Ovary (tissue), 9 donors: ENCODE measurements around the gene TBPL1. TPM values are rescaled to one million over a fixed set of nuclear protein-coding genes. Genes with fewer than 3 reads are reported as not detected.
A peak's percentile ranks its signal among the peaks of the same experiment; 100 is the strongest.
"Not testable (repeated sequence)": the region's sequence is repeated elsewhere in the genome, so short reads cannot be mapped to it uniquely, and the experiment has no call there.

Experiments used
- DNase-seq, 5 donors: peaks; one replicate each; pipeline ENCODE4 v3.0.0-alpha.2; 2019 to 2020
- H3K27ac ChIP-seq, 2 donors: fragments of 200-600 bp; one replicate each; pipeline versions ENCODE4 v1.5.1 to v1.8.0; 2019 to 2022
- H3K27me3 ChIP-seq: fragments of 200-600 bp; one replicate; pipeline ENCODE4 v1.8.0; 2022
- H3K36me3 ChIP-seq: fragments of 200-600 bp; sonication (generic); one replicate; pipeline ENCODE4 v1.5.1; 2019
- H3K4me1 ChIP-seq: one replicate; pipeline ENCODE4 v1.8.1; 2013; ENCODE audit warnings: mild to moderate bottlenecking, moderate library complexity; ENCODE audit not compliant: insufficient read depth
- H3K4me3 ChIP-seq: fragments of 200-600 bp; sonication (generic); one replicate; pipeline ENCODE4 v1.5.1; 2017
- H3K9me3 ChIP-seq, 2 donors: fragments of 200-600 bp in 1 of 2; sonication (generic) in 1 of 2; one replicate each; pipeline versions ENCODE4 v1.5.1 to v1.8.1; 2013 to 2019; ENCODE audit warnings: mild to moderate bottlenecking in 1 of 2, moderate library complexity in 1 of 2
- CTCF ChIP-seq, 3 donors: fragments of 450-650 bp in 2 of 3; fragments of 200-600 bp in 1 of 3; IDR thresholded peaks; one replicate each; pipeline versions ENCODE4 v1.5.1 to v1.8.0; 2016 to 2022; ENCODE audit warnings: antibody characterized with exemption in 3 of 3, mild to moderate bottlenecking in 1 of 3
- EP300 ChIP-seq: sonication (generic); formaldehyde crosslinking; IDR thresholded peaks from one replicate; pipeline ENCODE4 v1.6.1; 2017; ENCODE audit warnings: antibody characterized with exemption
- POLR2A ChIP-seq: fragments of 450-650 bp; IDR thresholded peaks from one replicate; pipeline ENCODE4 v1.6.1; 2017; ENCODE audit warnings: antibody characterized with exemption, mild to moderate bottlenecking, moderate library complexity
- whole genome bisulfite sequencing, 3 donors: extraction: QIAGEN DNeasy Blood & Tissue Kit in 1 of 3; methylation state at CpG; one replicate each; pipeline versions ENCODE4 v1.1.5 to v1.1.7; 2013 to 2017; 5-methylcytosine and 5-hydroxymethylcytosine counted together
- intact Hi-C, 4 donors: fragments of 100-400 bp; cut with DNase I; formaldehyde crosslinking; loops; one replicate each; pipeline versions ENCODE4 v1.11.0 to v1.15.1; 2022 to 2023
- polyA plus RNA-seq, 2 donors: library from polyadenylated mRNA; stranded (reverse); fragments of 200-250 nt in 1 of 2; fragments of 350-450 nt in 1 of 2; fragmentation: Illumina TruSeq in 1 of 2; extraction: RNeasy Lipid Tissue Mini Kit (QIAGEN cat#74804) in 1 of 2; gene quantifications; one replicate each; pipeline ENCODE4 v1.2.3, GENCODE V29; 2013 to 2014
- total RNA-seq, 7 donors: library from RNA; depleted of rRNA in 2 of 7; stranded (reverse); fragments of >200 nt in 2 of 7; fragmentation: NEBNext Ultra II Directional in 3 of 7; extraction: Animal tissue kit (Norgen Biotek cat#: 25700) in 3 of 7; gene quantifications; one replicate each; pipeline versions ENCODE4 v1.1.0 to v1.2.4, GENCODE V29; 2016 to 2023
- donor health status: DM: no; HTN: no; CAD: no; lungs with moderate emphysema.
- donor health status: DM: no; HTN: no; CAD: no.
- donor health status: Bipolar disorder and iron deficiency.
- donor health status: DM: yes; HTN: yes; CAD: no.
- donor health status: DM: no; HTN: no; CAD: no.
- donor health status: DM: yes; HTN: yes; CAD: no.

The TBPL1 gene
- total and polyA plus RNA-seq, 9 donors: 13.3 to 25.2 (median 18.6) TPM

DNA sequence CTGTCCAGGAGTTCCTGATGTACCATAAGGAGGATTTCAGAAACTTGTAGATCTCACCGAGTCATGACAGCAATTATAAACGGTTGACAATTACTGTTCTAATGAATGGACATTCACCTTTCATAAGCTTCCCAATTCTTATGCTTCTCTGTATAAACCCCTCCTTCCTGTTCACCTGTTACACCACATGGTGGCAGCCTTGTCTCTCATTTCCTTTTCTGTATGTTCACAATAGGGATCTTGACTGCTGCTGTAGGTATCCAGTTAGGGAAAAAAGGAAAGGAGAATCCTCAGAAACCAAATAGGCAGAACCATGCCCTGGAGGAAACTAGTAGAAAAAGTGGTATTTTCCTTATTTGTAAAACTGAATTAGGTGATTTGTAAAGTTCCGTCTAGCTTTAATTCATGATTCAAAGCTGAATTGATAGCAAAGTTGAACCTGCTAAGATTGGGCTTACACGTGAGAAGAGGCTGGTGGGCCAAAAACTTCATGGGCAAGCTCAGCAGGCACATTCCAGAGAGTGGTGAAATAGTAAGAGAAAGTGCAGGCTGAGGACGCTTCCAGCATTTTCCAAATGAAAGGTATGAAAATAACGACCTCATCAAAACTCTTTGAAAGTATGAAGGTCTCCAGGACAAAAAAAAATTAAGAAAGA lies 29.0 kb upstream of the TBPL1 start:
- 26 to 43% (median 29%) methylated on average over 6 of the region's 6 CpGs for WGBS, 3 donors
- no peak overlapping the region for H3K4me3 ChIP-seq
- no peak for TF ChIP-seq EP300
- peak; percentile 57 to 91 (median 84) for TF ChIP-seq CTCF (IDR thresholded peaks at IDR 0.05)
- no peak for TF ChIP-seq POLR2A
- H3K4me1 ChIP-seq: no peaks in the 10 kb centered on the region
- no peak overlapping the region for H3K27ac ChIP-seq
- no peaks in the 10 kb centered on the region for H3K36me3 ChIP-seq
- H3K9me3 ChIP-seq: no peaks in the 10 kb centered on the region
- no peaks in the 10 kb centered on the region for H3K27me3 ChIP-seq
- peak; percentile 51 to 82 (median 58) for DNase-seq
- intact Hi-C loops: loop anchor here (5.0 to 10.0 kb wide), 4 partner anchors 51 to 173 kb away; no protein-coding TSS in a partner anchor

DNA sequence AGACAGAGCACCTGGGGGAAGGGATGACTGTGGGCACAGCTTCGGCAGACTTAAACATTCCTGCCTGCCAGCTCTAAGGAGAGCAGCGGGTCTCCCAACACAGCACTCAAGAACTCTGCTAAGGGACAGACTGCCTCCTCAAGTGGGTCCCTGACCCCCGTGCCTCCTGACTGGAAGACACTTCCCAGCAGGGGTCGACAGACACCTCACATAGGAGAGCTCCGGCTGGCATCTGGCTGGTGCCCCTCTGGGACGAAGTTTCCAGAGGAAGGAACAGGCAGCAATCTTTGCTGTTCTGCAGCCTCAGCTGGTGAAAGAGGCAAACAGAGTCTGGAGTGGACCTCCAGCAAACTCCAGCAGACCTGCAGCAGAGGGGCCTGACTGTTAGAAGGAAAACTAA lies 21.8 kb upstream of the TBPL1 start:
- WGBS, 3 donors: 78 to 92% (median 85%) methylated on average over 6 of the region's 6 CpGs
- H3K27ac ChIP-seq, DNase-seq, H3K4me1 ChIP-seq, H3K27me3 ChIP-seq, H3K9me3 ChIP-seq, H3K4me3 ChIP-seq, H3K36me3 ChIP-seq: not testable (repeated sequence)
- intact Hi-C loops: loop anchor here in 1 of 4 donors (10.0 kb wide), 1 partner anchor 746 kb away; no protein-coding TSS in a partner anchor

- WGBS, 3 donors: 90 to 93% (median 92%) methylated on average over 3 of the region's 3 CpGs
- H3K27me3 ChIP-seq, DNase-seq, H3K27ac ChIP-seq, H3K9me3 ChIP-seq, H3K4me3 ChIP-seq, H3K36me3 ChIP-seq, H3K4me1 ChIP-seq: not testable (repeated sequence)
- intact Hi-C loops: loop anchor here in 1 of 4 donors (10.0 kb wide), 1 partner anchor 752 kb away; no protein-coding TSS in a partner anchor
Measured at GRCh38 chr6:133936352-133936751, 16.7 kb upstream of the TBPL1 start.

DNA sequence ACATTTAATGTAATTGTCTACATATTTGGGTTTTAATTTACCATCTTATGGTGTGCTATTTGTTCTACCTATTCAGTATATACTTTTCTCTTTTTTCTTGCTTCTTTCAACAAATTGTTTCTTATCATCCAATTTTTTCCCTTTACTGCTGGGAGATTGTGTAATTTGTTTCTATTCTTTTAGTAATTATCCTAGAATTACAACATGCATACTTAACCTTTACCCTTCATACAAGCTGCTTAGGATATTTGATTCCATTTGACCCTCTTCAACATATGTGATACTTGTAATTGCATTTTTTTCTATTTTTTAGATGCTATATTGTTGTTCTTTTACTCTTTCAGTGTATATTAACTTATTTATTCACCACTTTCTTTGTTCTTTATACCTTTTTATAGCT lies 15.1 kb upstream of the TBPL1 start:
- no peak for TF ChIP-seq POLR2A
- no peak for TF ChIP-seq EP300
- no peak for TF ChIP-seq CTCF (IDR thresholded peaks at IDR 0.05)
- Histone ChIP-seq H3K9me3 (no peaks in the 10 kb centered on the region), H3K4me1 (no peaks in the 10 kb centered on the region), H3K27me3 (no peaks in the 10 kb centered on the region), H3K27ac (no peak overlapping the region), H3K36me3 (no peaks in the 10 kb centered on the region), H3K4me3 (no peak overlapping the region)
- DNase-seq: no peak
- intact Hi-C loops: loop anchor here in 1 of 4 donors (10.0 kb wide), 1 partner anchor 753 kb away; no protein-coding TSS in a partner anchor

GRCh38 chr6:133938533-133938932 lies 14.5 kb upstream of the TBPL1 start:
- Histone ChIP-seq H3K27ac (no peak overlapping the region), H3K9me3 (no peaks in the 10 kb centered on the region), H3K27me3 (no peaks in the 10 kb centered on the region), H3K4me3 (no peak overlapping the region), H3K4me1 (no peaks in the 10 kb centered on the region), H3K36me3 (no peaks in the 10 kb centered on the region)
- intact Hi-C loops: loop anchor here in 1 of 4 donors (10.0 kb wide), 1 partner anchor 754 kb away; no protein-coding TSS in a partner anchor
- WGBS, 3 donors: 91 to 98% (median 94%) methylated on average over 1 of the region's 1 CpG
- no peak for DNase-seq
- TF ChIP-seq CTCF (IDR thresholded peaks at IDR 0.05) (no peak), EP300 (no peak), POLR2A (no peak)
